AG04450 (cell line): ENCODE data around the gene GRM2. TPM values are rescaled to one million over a fixed set of nuclear protein-coding genes. Genes with fewer than 3 reads are reported as not detected.

Experiments
- CTCF ChIA-PET: fragments of 300-600, 350-600 bp; formaldehyde crosslinking; extraction: SDS; loops from one replicate; lab custom pipeline; 2022; ENCODE audit warnings: antibody characterized with exemption, inconsistent platforms; lab: Charles Lee
- POLR2A ChIA-PET: fragments of 350-600 bp; formaldehyde crosslinking; extraction: SDS; loops from one replicate; lab custom pipeline; 2021; ENCODE audit warnings: antibody characterized with exemption, inconsistent platforms; lab: Yijun Ruan, JAX
- DNase-seq: peaks from one replicate; pipeline ENCODE4 v3.0.0-alpha.2; 2011; ENCODE audit warnings: low read depth, low spot score
- H3K27ac ChIP-seq: one replicate; pipeline ENCODE4 v1.5.1; 2012; ENCODE audit warnings: low read depth, low read length, control low read depth
- H3K27me3 ChIP-seq: one replicate; pipeline ENCODE4 v1.6.0; 2012; ENCODE audit warnings: low read length; ENCODE audit not compliant: control insufficient read depth, insufficient read depth
- H3K4me3 ChIP-seq: 2 replicates; pipeline ENCODE4 v1.5.1; 2011; ENCODE audit warnings: mild to moderate bottlenecking, low read depth, low read length, control low read depth
- H3K9me3 ChIP-seq: 2 replicates; pipeline ENCODE4 v1.5.1; 2012; ENCODE audit warnings: low read length; ENCODE audit not compliant: control insufficient read depth, insufficient read depth
- polyA plus RNA-seq: library from polyadenylated mRNA; depleted of rRNA; stranded (reverse); fragments of >200 nt; gene quantifications from 2 replicates; pipeline ENCODE4 v1.2.3, GENCODE V29; 2011
- TF ChIP-seq, protein P1 (sequence below): IDR thresholded peaks from 2 replicates; pipeline ENCODE4 v1.5.1; 2011; ENCODE audit warnings: low read depth, low read length, control low read depth, inconsistent platforms

GRM2 gene
- polyA plus RNA-seq, 1 experiment, result not detected

DNA sequence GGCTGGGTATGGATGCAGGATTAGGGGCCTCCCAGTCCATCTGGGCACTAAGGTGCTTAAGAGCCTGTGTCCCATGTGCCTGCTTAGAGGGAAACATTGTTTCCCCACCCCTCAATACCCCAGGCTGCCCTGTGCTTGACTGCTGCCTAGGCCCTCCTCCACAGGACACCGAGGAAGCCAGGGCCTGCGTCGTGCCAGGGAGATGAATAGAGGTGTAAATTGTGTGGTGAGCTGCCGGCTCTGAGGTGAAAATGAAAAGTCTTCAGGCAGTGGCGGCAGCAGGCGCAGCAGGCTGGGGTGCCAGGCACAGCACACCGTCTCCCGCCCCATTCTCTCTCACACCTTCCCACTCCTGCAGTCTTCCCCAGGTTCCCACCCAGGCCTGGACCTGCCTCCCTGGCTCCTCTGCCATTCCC is 13.9 kb upstream of the GRM2 start:
- H3K27me3 ChIP-seq, result no peaks in the 10 kb centered on the region
- no peak for DNase-seq
- ChIA-PET CTCF (no interaction called here), POLR2A (no interaction called here)
- no peak overlapping the region for H3K4me3 ChIP-seq
- H3K27ac ChIP-seq, result no peak overlapping the region
- no peaks in the 10 kb centered on the region for H3K9me3 ChIP-seq
- TF ChIP-seq, protein P1, sequence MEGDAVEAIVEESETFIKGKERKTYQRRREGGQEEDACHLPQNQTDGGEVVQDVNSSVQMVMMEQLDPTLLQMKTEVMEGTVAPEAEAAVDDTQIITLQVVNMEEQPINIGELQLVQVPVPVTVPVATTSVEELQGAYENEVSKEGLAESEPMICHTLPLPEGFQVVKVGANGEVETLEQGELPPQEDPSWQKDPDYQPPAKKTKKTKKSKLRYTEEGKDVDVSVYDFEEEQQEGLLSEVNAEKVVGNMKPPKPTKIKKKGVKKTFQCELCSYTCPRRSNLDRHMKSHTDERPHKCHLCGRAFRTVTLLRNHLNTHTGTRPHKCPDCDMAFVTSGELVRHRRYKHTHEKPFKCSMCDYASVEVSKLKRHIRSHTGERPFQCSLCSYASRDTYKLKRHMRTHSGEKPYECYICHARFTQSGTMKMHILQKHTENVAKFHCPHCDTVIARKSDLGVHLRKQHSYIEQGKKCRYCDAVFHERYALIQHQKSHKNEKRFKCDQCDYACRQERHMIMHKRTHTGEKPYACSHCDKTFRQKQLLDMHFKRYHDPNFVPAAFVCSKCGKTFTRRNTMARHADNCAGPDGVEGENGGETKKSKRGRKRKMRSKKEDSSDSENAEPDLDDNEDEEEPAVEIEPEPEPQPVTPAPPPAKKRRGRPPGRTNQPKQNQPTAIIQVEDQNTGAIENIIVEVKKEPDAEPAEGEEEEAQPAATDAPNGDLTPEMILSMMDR, result no peak

DNA sequence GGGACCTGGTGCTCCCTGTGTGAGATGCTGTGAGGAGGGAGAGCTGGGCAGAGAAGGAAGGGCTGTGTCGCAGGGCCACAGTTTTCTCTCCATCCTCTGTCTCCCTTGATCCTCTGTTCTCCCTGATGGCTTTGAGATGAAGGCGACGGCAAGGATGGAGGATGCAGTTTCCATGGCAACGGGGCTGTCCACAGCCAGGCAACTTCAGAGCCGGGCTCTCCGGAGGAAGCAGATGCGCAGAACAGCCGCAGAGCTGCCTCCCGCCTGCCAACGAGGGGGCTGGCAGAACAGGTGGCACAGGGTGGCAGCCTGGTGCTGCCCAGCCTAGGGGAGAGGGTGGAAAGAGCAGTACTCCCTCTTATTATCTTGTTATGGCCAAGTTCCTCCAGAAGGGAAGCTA is 9.9 kb upstream of the GRM2 start:
- ChIA-PET POLR2A (no interaction called here), CTCF (interaction anchor here (2.5 kb wide), 1 partner anchor 15 kb away, joined by 11 read pairs; no protein-coding TSS in a partner anchor)
- Histone ChIP-seq H3K9me3 (no peaks in the 10 kb centered on the region), H3K27ac (no peak overlapping the region), H3K27me3 (no peaks in the 10 kb centered on the region), H3K4me3 (no peak overlapping the region)
- DNase-seq, result no peak
- TF ChIP-seq, protein P1, result no peak

DNA sequence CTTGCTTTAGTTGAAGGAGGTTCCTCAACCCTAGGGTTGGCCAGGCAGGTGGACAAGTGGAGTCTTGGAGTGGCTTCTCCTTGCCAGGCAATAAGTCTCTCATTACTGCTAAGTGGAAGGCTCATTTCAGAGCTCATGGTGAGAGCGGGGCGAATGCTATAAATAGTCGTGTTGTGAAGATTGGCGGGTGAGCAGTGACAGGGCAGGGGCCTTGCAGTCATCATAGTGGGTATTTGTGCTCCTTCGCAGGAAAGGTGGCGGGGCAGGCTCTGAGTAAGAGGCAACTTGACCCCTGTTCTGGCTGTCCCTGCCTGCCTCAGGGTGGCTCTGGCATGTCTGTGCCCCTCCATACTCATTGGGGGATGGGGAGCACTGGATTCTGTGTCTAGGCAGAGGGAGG is 8.7 kb upstream of the GRM2 start:
- no peak for DNase-seq
- H3K27ac ChIP-seq, result no peak overlapping the region
- no peaks in the 10 kb centered on the region for H3K9me3 ChIP-seq
- no peaks in the 10 kb centered on the region for H3K27me3 ChIP-seq
- TF ChIP-seq, protein P1, result no peak
- POLR2A ChIA-PET, result no interaction called here
- CTCF ChIA-PET, result interaction anchor here (2.5 kb wide), 1 partner anchor 17 kb away, joined by 11 read pairs; no protein-coding TSS in a partner anchor
- no peak overlapping the region for H3K4me3 ChIP-seq

DNA sequence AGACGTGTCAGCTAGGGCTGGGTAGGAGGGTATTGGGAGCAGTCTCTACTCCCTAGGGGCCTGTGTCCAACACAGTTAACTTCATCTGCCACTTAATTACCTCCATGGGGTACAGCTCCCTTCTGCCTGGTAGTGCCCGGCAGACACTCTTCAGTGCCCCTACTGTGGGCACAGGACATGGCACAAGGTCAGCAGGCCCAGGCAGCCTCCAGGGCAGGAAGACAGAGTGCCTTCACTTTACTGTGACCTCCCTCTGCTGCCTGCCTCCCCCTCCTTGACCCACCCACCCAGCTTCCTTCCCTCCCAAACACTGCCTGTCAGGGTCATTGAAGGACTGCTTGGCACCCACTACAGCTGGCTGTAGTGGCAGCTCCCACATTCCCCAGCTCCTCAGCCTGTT is 6.5 kb upstream of the GRM2 start:
- H3K9me3 ChIP-seq, result no peaks in the 10 kb centered on the region
- H3K27me3 ChIP-seq, result no peaks in the 10 kb centered on the region
- TF ChIP-seq, protein P1, result no peak
- POLR2A ChIA-PET, result no interaction called here
- CTCF ChIA-PET, result no interaction called here
- H3K27ac ChIP-seq, result no peak overlapping the region
- H3K4me3 ChIP-seq, result no peak overlapping the region
- DNase-seq, result no peak

DNA sequence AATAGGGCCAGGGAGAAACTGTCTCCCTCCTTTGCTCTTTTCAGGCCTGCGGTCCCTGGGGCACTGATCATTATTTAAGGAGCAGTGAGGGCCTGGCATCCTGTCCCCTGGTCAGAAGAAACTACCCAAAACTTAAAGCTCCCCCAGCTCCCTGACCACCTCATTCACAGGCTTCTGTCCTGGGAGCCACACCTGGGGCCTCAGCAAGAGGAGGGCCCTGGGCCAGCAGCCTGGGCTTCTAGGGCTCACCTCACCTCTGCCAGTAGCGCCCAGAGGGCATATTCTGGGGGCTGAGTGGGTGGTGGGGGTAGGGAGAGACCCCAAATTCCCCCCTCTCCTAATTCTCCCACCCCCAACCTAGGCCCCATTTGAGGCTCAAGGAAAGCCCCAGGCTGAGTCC is 4.7 kb upstream of the GRM2 start:
- ChIA-PET CTCF (no interaction called here), POLR2A (no interaction called here)
- no peak for DNase-seq
- TF ChIP-seq, protein P1, result no peak
- no peak overlapping the region for H3K4me3 ChIP-seq
- no peak overlapping the region for H3K27ac ChIP-seq
- no peaks in the 10 kb centered on the region for H3K9me3 ChIP-seq
- no peaks in the 10 kb centered on the region for H3K27me3 ChIP-seq
